Cardiac muscle cell (in vitro differentiated cells and primary cell): ENCODE data around the gene RHOT1. TPM values are rescaled to one million over a fixed set of nuclear protein-coding genes. Genes with fewer than 3 reads are reported as not detected.
A peak's percentile ranks its signal among the peaks of the same experiment; 100 is the strongest.

Experiments used
- DNase-seq, 2 donors: peaks; one replicate each; pipeline versions ENCODE4 v3.0.0 to v3.0.0-alpha.2; 2010 to 2017; ENCODE audit warnings: low read depth in 1 of 2, low spot score in 1 of 2
- H3K27ac ChIP-seq: fragments of 200-600 bp; sonication (generic); 2 replicates; pipeline ENCODE4 v1.5.1; 2016
- H3K27me3 ChIP-seq: fragments of 200-600 bp; sonication (generic); 2 replicates; pipeline ENCODE4 v1.6.0; 2016; ENCODE audit warnings: control low read depth
- H3K36me3 ChIP-seq: fragments of 200-600 bp; sonication (generic); 2 replicates; pipeline ENCODE4 v1.5.1; 2016; ENCODE audit warnings: control low read depth
- H3K4me1 ChIP-seq: fragments of 200-600 bp; sonication (generic); 2 replicates; pipeline ENCODE4 v1.8.1; 2017; ENCODE audit warnings: low read depth, mild to moderate bottlenecking, mixed run types
- H3K4me3 ChIP-seq: fragments of 200-600 bp; sonication (generic); 2 replicates; pipeline ENCODE4 v1.5.1; 2016; ENCODE audit warnings: mild to moderate bottlenecking
- H3K9me3 ChIP-seq: fragments of 200-600 bp; sonication (generic); 2 replicates; pipeline ENCODE4 v1.5.1; 2017; ENCODE audit warnings: low read depth, mild to moderate bottlenecking, control low read depth
- CTCF ChIP-seq: IDR thresholded peaks from 2 replicates; pipeline ENCODE4 v1.5.1; 2012; ENCODE audit warnings: low read depth, mild to moderate bottlenecking, low read length
- polyA plus RNA-seq: library from polyadenylated mRNA; unstranded; fragments of >200 nt; fragmentation: Nextera tagmentation; extraction: Ambion mirVana; gene quantifications from 2 replicates; pipeline ENCODE4 v1.2.1, GENCODE V29; 2016
- total RNA-seq: library from RNA; depleted of rRNA; stranded (reverse); fragments of >200 nt; gene quantifications from 2 replicates; pipeline ENCODE4 v1.2.3, GENCODE V29; 2016

Gene RHOT1
- total and polyA plus RNA-seq, 2 experiments from 2014 or later: 47.1 to 62.0 TPM

- no peaks in the 10 kb centered on the region for H3K9me3 ChIP-seq
- TF ChIP-seq CTCF: no peak
- DNase-seq: no peak
- no peaks in the 10 kb centered on the region for H3K4me1 ChIP-seq
- H3K27ac ChIP-seq: no peak overlapping the region
- peaks cover 10% of the 10 kb centered on the region for H3K36me3 ChIP-seq
- no peaks in the 10 kb centered on the region for H3K27me3 ChIP-seq
- no peak overlapping the region for H3K4me3 ChIP-seq
Observed at GRCh38 chr17:32158870-32159585, 16.7 kb downstream of the RHOT1 start.

- no peak overlapping the region for H3K27ac ChIP-seq
- H3K27me3 ChIP-seq: no peaks in the 10 kb centered on the region
- no peak for TF ChIP-seq CTCF
- H3K4me1 ChIP-seq: no peaks in the 10 kb centered on the region
- peaks cover 10% of the 10 kb centered on the region for H3K36me3 ChIP-seq
- no peaks in the 10 kb centered on the region for H3K9me3 ChIP-seq
- no peak overlapping the region for H3K4me3 ChIP-seq
- DNase-seq: no peak
Observed at GRCh38 chr17:32159586-32160438, 17.5 kb downstream of the RHOT1 start.

GRCh38 chr17:32160526-32160925, 18.2 kb downstream of the RHOT1 start:
- Histone ChIP-seq H3K27me3 (no peaks in the 10 kb centered on the region), H3K36me3 (peaks cover 10% of the 10 kb centered on the region), H3K9me3 (no peaks in the 10 kb centered on the region), H3K27ac (no peak overlapping the region), H3K4me3 (no peak overlapping the region), H3K4me1 (no peaks in the 10 kb centered on the region)
- no peak for TF ChIP-seq CTCF
- DNase-seq: no peak

GRCh38 chr17:32161029-32161428, 18.7 kb downstream of the RHOT1 start:
- peak in 1 of 2 donors; percentile 50 for DNase-seq
- Histone ChIP-seq H3K9me3 (no peaks in the 10 kb centered on the region), H3K27ac (no peak overlapping the region), H3K4me1 (no peaks in the 10 kb centered on the region), H3K4me3 (no peak overlapping the region), H3K36me3 (peaks cover 10% of the 10 kb centered on the region), H3K27me3 (no peaks in the 10 kb centered on the region)
- no peak for TF ChIP-seq CTCF

GRCh38 chr17:32161506-32162365, 19.4 kb downstream of the RHOT1 start:
- H3K9me3 ChIP-seq: no peaks in the 10 kb centered on the region
- DNase-seq: peak in 1 of 2 donors; percentile 83

More at GRCh38 chr17:32161506-32162365, 19.4 kb downstream of the RHOT1 start:
- Histone ChIP-seq H3K27me3 (no peaks in the 10 kb centered on the region), H3K4me3 (no peak overlapping the region), H3K27ac (no peak overlapping the region), H3K36me3 (peaks cover 10% of the 10 kb centered on the region), H3K4me1 (no peaks in the 10 kb centered on the region)
- TF ChIP-seq CTCF: no peak
